ENCODE results near the gene TMEM176A. TPM values are rescaled to one million over a fixed set of nuclear protein-coding genes. Genes with fewer than 3 reads are reported as not detected.

The TMEM176A gene
- total and polyA plus RNA-seq, 4 experiments from 2014 or later = 0.26 to 2.6 (median 1.1) TPM; not detected in 1

DNA sequence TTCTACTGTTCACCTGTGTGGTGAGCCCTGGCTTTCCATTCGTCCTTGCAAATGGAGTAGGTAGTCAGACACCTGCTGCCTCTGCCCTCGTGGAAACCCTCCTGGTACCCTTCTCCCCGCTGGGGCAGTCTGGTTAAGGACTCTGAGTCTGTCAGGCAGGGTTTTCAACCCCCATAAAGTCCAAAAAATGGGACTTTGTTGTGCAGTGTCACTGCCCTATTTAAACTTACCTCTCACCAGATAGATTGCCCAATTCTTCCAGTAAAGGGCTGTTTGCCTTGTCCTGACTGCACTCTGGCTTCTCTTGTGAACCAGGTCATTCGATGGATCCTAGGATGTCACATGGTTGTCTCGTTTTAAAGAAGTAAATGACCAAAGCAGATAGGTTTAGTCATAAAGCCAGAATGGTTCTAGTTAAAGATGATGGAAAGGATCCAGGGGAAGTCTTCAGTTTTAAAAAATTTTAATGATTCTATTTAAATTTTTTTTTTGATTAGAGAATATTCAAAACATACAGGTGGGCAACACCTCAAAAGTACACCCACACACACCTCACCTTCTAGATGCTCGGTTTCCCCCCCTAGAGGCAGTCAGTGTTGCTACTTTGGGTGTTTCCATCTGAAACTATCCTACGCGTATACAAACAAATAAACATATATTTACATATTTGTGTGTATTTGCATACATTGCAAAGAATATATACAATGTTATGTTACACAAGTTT is 22.4 kb upstream of the TMEM176A start:
- Histone ChIP-seq H3K36me3 (ENCODE audit: insufficient read depth, low read length) (no peaks in the 10 kb centered on the region), H3K4me3 (ENCODE audit: low read length in 2 of 2) (no peak overlapping the region), H3K4me1 (ENCODE audit: insufficient read depth, low read length) (no peaks in the 10 kb centered on the region), H3K27ac (ENCODE audit: low read depth, low read length) (no peak overlapping the region), H3K27me3 (ENCODE audit: insufficient read depth, low read length) (no peaks in the 10 kb centered on the region), H3K9me3 (ENCODE audit: control insufficient read depth in 1 of 2, low read length in 2 of 2) (no peaks in the 10 kb centered on the region)
- H3K27ac Mint-ChIP-seq = no peak overlapping the region
- peaks cover 1 to 12% of the 10 kb centered on the region in 2 donors for H3K36me3 Mint-ChIP-seq
- intact Hi-C loops (cut with micrococcal nuclease) = loop anchor here (1.0 to 5.0 kb wide), 3 partner anchors 99 to 421 kb away; no protein-coding TSS in a partner anchor
- H3K4me3 Mint-ChIP-seq = no peak overlapping the region
- peaks cover 0 to 5% (median 5%) of the 10 kb centered on the region in 4 donors for H3K4me1 Mint-ChIP-seq
- POLR2A ChIA-PET (ENCODE audit: partially characterized antibody) = interaction anchor here (1.0 to 1.1 kb wide), 2 partner anchors 247 to 373 kb away, joined by 3 to 4 read pairs; a partner anchor contains a TSS
- peaks cover 0 to 6% of the 10 kb centered on the region in 2 donors for H3K27me3 Mint-ChIP-seq
- DNase-seq = no peak
- CTCF ChIA-PET (ENCODE audit: partially characterized antibody) = interaction anchor here (0.9 to 2.0 kb wide), 19 partner anchors 9 to 417 kb away, joined by 3 to 11 read pairs (median 4); no protein-coding TSS in a partner anchor
- peaks cover 0 to 19% (median 13%) of the 10 kb centered on the region in 8 donors for H3K9me3 Mint-ChIP-seq

DNA sequence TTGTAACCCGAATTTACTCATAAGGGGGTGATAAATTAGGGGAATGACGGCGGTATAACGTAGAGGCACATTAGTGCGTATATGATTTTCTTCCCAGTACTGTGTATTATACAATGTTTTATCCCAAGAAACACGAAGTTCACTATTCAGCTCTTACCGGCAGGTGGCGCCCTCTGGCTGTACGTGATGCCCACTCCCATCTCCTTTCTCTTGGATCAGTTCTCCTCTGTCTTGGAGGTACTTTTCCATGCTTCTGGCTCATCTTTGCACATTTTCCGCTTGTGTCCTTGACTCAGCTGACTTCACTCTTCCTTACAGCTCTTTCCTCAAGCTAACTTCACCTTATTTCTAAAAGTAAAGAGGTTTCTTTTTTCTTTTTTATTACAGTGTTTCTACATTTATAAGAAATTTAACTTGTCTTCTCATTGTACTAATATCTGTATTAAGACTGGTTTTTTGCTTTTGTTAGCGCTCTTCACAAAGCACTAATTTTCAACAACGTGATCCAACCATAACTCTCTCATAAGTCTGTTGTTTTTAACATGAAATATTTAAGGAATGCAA is 21.7 kb upstream of the TMEM176A start:
- Histone ChIP-seq H3K4me1 (ENCODE audit: insufficient read depth, low read length) (no peaks in the 10 kb centered on the region), H3K27me3 (ENCODE audit: insufficient read depth, low read length) (no peaks in the 10 kb centered on the region), H3K4me3 (ENCODE audit: low read length in 2 of 2) (no peak overlapping the region), H3K27ac (ENCODE audit: low read depth, low read length) (no peak overlapping the region), H3K9me3 (ENCODE audit: control insufficient read depth in 1 of 2, low read length in 2 of 2) (no peaks in the 10 kb centered on the region), H3K36me3 (ENCODE audit: insufficient read depth, low read length) (no peaks in the 10 kb centered on the region)
- Mint-ChIP-seq H3K36me3 (peaks cover 1 to 7% of the 10 kb centered on the region in 2 donors), H3K4me1 (peaks cover 0 to 5% (median 5%) of the 10 kb centered on the region in 4 donors), H3K4me3 (no peak overlapping the region), H3K9me3 (peaks cover 0 to 14% (median 7%) of the 10 kb centered on the region in 8 donors), H3K27me3 (peaks cover 0 to 6% of the 10 kb centered on the region in 2 donors), H3K27ac (no peak overlapping the region)
- CTCF ChIA-PET (ENCODE audit: partially characterized antibody) = interaction anchor here (0.9 to 2.0 kb wide), 21 partner anchors 9 to 465 kb away, joined by 3 to 11 read pairs (median 3); no protein-coding TSS in a partner anchor
- peak; percentile 53 to 61 (median 57) for DNase-seq
- intact Hi-C loops (cut with micrococcal nuclease) = loop anchor here (1.0 to 5.0 kb wide), 3 partner anchors 98 to 422 kb away; no protein-coding TSS in a partner anchor
- POLR2A ChIA-PET (ENCODE audit: partially characterized antibody) = interaction anchor here (1.0 to 1.1 kb wide), 3 partner anchors 23 to 373 kb away, joined by 3 to 4 read pairs (median 4); a partner anchor contains a TSS

DNA sequence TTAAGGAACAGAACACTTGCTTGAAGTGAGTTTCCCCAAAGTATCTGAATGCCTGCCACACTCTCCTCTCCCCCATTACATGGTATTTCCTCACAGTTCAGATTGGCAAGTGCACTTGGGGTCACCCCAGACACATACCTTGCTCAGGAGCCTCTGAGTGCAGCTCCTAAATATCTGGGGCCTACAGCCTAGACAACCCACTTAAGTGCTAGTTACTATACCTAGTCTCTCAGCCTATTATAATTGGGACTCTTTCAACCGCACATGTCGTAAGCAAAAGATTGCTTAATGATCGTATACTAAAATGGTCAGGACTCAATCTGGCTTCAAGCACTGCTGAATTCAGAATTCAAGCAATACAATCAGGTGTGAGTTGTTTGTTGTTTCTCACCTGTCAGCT is 20.3 kb upstream of the TMEM176A start:
- intact Hi-C loops (cut with micrococcal nuclease) = no loop called here
- H3K27ac ChIP-seq (ENCODE audit: low read depth, low read length) = no peak overlapping the region
- H3K4me3 Mint-ChIP-seq = no peak overlapping the region
- no peaks in the 10 kb centered on the region for H3K27me3 ChIP-seq (ENCODE audit: insufficient read depth, low read length)
- H3K36me3 Mint-ChIP-seq = no peaks in the 10 kb centered on the region
- peaks cover 0 to 5% (median 5%) of the 10 kb centered on the region in 4 donors for H3K4me1 Mint-ChIP-seq
- no peaks in the 10 kb centered on the region for H3K4me1 ChIP-seq (ENCODE audit: insufficient read depth, low read length)
- CTCF ChIA-PET (ENCODE audit: partially characterized antibody) = interaction anchor here (1.6 to 2.0 kb wide), 2 partner anchors 31 to 332 kb away, joined by 3 to 6 read pairs; no protein-coding TSS in a partner anchor
- POLR2A ChIA-PET (ENCODE audit: partially characterized antibody) = no interaction called here
- H3K9me3 Mint-ChIP-seq = peaks cover 0 to 2% (median under 1%) of the 10 kb centered on the region in 8 donors
- H3K36me3 ChIP-seq (ENCODE audit: insufficient read depth, low read length) = no peaks in the 10 kb centered on the region
- H3K9me3 ChIP-seq (ENCODE audit: control insufficient read depth in 1 of 2, low read length in 2 of 2) = no peaks in the 10 kb centered on the region
- H3K4me3 ChIP-seq (ENCODE audit: low read length in 2 of 2) = no peak overlapping the region
- no peak for DNase-seq
- peaks cover 0 to 7% of the 10 kb centered on the region in 2 donors for H3K27me3 Mint-ChIP-seq
- no peak overlapping the region for H3K27ac Mint-ChIP-seq

DNA sequence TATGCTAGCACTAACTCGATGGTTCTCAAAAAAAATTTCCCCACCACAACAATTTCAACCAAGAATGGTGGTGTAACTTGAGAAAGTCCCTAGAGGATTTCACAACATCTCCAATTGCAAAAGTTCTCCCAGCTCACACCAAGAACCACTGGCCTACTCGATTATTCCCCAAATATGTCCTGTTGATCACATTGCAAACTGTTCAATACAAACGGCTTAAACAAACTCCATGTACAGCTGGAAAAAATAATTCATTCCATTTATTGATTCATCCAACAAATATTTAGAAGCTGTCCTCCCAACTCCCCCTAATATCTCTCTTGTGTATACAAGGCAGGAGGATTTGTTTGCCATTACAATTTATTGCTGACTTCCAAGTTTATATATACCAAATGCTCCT is 19.5 kb upstream of the TMEM176A start:
- no peaks in the 10 kb centered on the region for H3K27me3 ChIP-seq (ENCODE audit: insufficient read depth, low read length)
- Mint-ChIP-seq H3K27ac (no peak overlapping the region), H3K27me3 (peaks cover 0 to 7% of the 10 kb centered on the region in 2 donors), H3K9me3 (peaks cover 0 to 2% (median 0%) of the 10 kb centered on the region in 8 donors), H3K4me3 (no peak overlapping the region), H3K36me3 (no peaks in the 10 kb centered on the region), H3K4me1 (peaks cover 0 to 5% (median 5%) of the 10 kb centered on the region in 4 donors)
- H3K9me3 ChIP-seq (ENCODE audit: control insufficient read depth in 1 of 2, low read length in 2 of 2) = no peaks in the 10 kb centered on the region
- H3K4me3 ChIP-seq (ENCODE audit: low read length in 2 of 2) = no peak overlapping the region
- intact Hi-C loops (cut with micrococcal nuclease) = no loop called here
- no peaks in the 10 kb centered on the region for H3K36me3 ChIP-seq (ENCODE audit: insufficient read depth, low read length)
- ChIA-PET POLR2A (ENCODE audit: partially characterized antibody) (no interaction called here), CTCF (ENCODE audit: partially characterized antibody) (interaction anchor here (1.6 kb wide), 1 partner anchor 331 kb away, joined by 3 read pairs; no protein-coding TSS in a partner anchor)
- H3K27ac ChIP-seq (ENCODE audit: low read depth, low read length) = no peak overlapping the region
- H3K4me1 ChIP-seq (ENCODE audit: insufficient read depth, low read length) = no peaks in the 10 kb centered on the region
- no peak for DNase-seq

DNA sequence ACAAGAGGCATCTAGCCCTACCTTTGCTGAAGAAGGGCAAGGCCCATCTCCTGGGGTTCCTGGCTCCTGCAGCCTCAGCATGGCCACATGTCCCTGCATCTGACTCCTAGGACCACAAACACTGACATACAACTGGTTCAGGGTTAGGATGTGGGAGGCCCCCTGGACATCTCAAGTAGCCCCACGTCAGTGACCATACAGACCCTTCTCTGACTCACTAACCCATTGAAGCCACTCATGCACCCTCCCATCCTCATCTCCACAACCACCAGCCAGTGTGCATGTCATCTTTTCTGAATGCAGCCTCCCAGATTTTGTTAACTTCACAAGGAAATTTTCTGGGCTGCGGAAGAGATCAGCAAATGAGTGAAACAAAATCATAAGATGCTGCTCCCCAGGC is 18.6 kb upstream of the TMEM176A start:
- H3K36me3 Mint-ChIP-seq = no peaks in the 10 kb centered on the region
- no peak overlapping the region for H3K4me3 Mint-ChIP-seq
- Histone ChIP-seq H3K4me1 (ENCODE audit: insufficient read depth, low read length) (no peaks in the 10 kb centered on the region), H3K36me3 (ENCODE audit: insufficient read depth, low read length) (no peaks in the 10 kb centered on the region), H3K4me3 (ENCODE audit: low read length in 2 of 2) (no peak overlapping the region), H3K27ac (ENCODE audit: low read depth, low read length) (no peak overlapping the region), H3K27me3 (ENCODE audit: insufficient read depth, low read length) (no peaks in the 10 kb centered on the region), H3K9me3 (ENCODE audit: control insufficient read depth in 1 of 2, low read length in 2 of 2) (no peaks in the 10 kb centered on the region)
- H3K27me3 Mint-ChIP-seq = peaks cover 0 to 7% of the 10 kb centered on the region in 2 donors
- CTCF ChIA-PET (ENCODE audit: partially characterized antibody) = no interaction called here
- H3K4me1 Mint-ChIP-seq = peaks cover 0 to 5% (median 5%) of the 10 kb centered on the region in 4 donors
- intact Hi-C loops (cut with micrococcal nuclease) = no loop called here
- POLR2A ChIA-PET (ENCODE audit: partially characterized antibody) = no interaction called here
- peaks cover 0 to 2% (median 0%) of the 10 kb centered on the region in 8 donors for H3K9me3 Mint-ChIP-seq
- DNase-seq = no peak
- H3K27ac Mint-ChIP-seq = peak overlapping the region in 1 of 7 donors; percentile 3

DNA sequence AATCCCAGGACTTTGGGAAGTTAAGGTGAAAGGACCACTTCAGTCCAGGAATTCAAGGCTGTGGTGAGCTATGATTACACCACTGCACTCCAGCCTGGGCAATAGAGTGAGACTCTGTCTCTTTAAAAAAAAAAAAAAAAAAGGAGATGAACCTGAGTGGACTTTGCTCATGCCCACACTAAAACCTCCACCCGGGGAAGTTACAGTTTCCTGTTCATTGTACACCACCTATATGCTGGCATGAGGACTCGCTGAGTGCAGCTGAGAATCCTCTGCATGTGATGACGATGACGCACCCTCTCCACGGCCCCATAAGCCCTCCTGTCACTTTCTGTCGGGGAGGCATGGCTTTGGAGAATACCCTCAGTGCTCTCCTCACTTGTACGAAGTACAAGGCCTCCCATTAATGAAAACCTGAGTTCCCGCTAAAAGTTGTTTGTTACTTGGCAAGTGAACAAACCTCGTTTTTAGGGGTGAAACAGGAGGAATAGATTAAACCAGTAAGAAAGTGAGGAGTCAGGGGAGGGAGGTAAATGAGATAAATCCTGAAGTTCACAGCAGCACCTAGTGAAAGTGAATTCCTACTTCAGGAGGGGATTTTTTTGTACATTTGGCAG is 16.3 kb upstream of the TMEM176A start:
- DNase-seq = no peak
- Histone ChIP-seq H3K4me3 (ENCODE audit: low read length in 2 of 2) (no peak overlapping the region), H3K27me3 (ENCODE audit: insufficient read depth, low read length) (no peaks in the 10 kb centered on the region), H3K9me3 (ENCODE audit: control insufficient read depth in 1 of 2, low read length in 2 of 2) (no peaks in the 10 kb centered on the region), H3K4me1 (ENCODE audit: insufficient read depth, low read length) (no peaks in the 10 kb centered on the region), H3K27ac (ENCODE audit: low read depth, low read length) (no peak overlapping the region), H3K36me3 (ENCODE audit: insufficient read depth, low read length) (no peaks in the 10 kb centered on the region)
- POLR2A ChIA-PET (ENCODE audit: partially characterized antibody) = no interaction called here
- no peaks in the 10 kb centered on the region for H3K4me1 Mint-ChIP-seq
- CTCF ChIA-PET (ENCODE audit: partially characterized antibody) = no interaction called here
- no peak overlapping the region for H3K4me3 Mint-ChIP-seq
- H3K36me3 Mint-ChIP-seq = no peaks in the 10 kb centered on the region
- H3K27ac Mint-ChIP-seq = no peak overlapping the region
- H3K9me3 Mint-ChIP-seq = no peaks in the 10 kb centered on the region
- intact Hi-C loops (cut with micrococcal nuclease) = no loop called here
- peaks cover 1 to 10% of the 10 kb centered on the region in 2 donors for H3K27me3 Mint-ChIP-seq

DNA sequence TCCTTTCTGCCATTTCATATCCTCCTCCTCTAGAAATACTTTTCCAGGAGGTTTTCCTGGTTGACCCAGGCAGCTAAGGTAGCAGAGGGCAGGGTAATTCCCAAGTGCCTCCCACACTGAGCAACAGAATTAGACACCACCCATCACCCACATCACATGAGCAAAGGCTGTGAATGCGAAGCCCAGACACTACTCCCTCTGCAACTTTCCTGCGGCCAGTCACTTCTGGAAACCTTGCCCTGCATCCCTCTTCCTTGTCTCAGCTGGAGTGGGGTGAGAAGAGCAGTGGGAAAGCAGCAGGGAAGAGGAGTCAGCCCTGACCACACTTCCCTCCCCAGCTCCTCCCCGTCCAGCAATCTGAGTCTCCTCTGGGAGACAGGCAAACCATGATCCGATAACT is 15.6 kb upstream of the TMEM176A start:
- H3K36me3 ChIP-seq (ENCODE audit: insufficient read depth, low read length) = no peaks in the 10 kb centered on the region
- H3K27ac ChIP-seq (ENCODE audit: low read depth, low read length) = no peak overlapping the region
- intact Hi-C loops (cut with micrococcal nuclease) = no loop called here
- H3K27me3 Mint-ChIP-seq = peaks cover 1 to 11% of the 10 kb centered on the region in 2 donors
- no peaks in the 10 kb centered on the region for H3K9me3 ChIP-seq (ENCODE audit: control insufficient read depth in 1 of 2, low read length in 2 of 2)
- no peak overlapping the region for H3K4me3 ChIP-seq (ENCODE audit: low read length in 2 of 2)
- no peaks in the 10 kb centered on the region for H3K4me1 ChIP-seq (ENCODE audit: insufficient read depth, low read length)
- DNase-seq = no peak
- no peaks in the 10 kb centered on the region for H3K27me3 ChIP-seq (ENCODE audit: insufficient read depth, low read length)
- no peak overlapping the region for H3K4me3 Mint-ChIP-seq
- no peaks in the 10 kb centered on the region for H3K4me1 Mint-ChIP-seq
- H3K9me3 Mint-ChIP-seq = no peaks in the 10 kb centered on the region
- no peak overlapping the region for H3K27ac Mint-ChIP-seq
- no peaks in the 10 kb centered on the region for H3K36me3 Mint-ChIP-seq
- CTCF ChIA-PET (ENCODE audit: partially characterized antibody) = no interaction called here
- POLR2A ChIA-PET (ENCODE audit: partially characterized antibody) = no interaction called here
